Gastroesophageal sphincter (tissue), 4 donors: ENCODE measurements around the gene AGBL1. TPM values are rescaled to one million over a fixed set of nuclear protein-coding genes. Genes with fewer than 3 reads are reported as not detected.

Experiments
- ATAC-seq: fragments of 150-250 bp; one replicate; pipeline ENCODE4 v1.9.1; 2016; ENCODE audit warnings: mild to moderate bottlenecking, moderate library complexity
- H3K27ac ChIP-seq, 4 donors: fragments of 200-600 bp; sonication (generic) in 3 of 4; 1 replicate in 3 of 4; 2 replicates in 1 of 4; pipeline ENCODE4 v1.5.1; 2016 to 2019
- H3K27me3 ChIP-seq: fragments of 200-600 bp; sonication (generic); one replicate; pipeline ENCODE4 v1.5.1; 2019
- H3K36me3 ChIP-seq, 2 donors: fragments of 200-600 bp; sonication (generic); one replicate each; pipeline ENCODE4 v1.5.1; 2019; ENCODE audit warnings: control low read depth in 1 of 2
- H3K4me1 ChIP-seq, 3 donors: fragments of 200-600 bp; sonication (generic); 1 replicate in 2 of 3; 2 replicates in 1 of 3; pipeline ENCODE4 v1.5.1; 2016 to 2019; ENCODE audit warnings: control low read depth in 2 of 3
- H3K4me3 ChIP-seq, 2 donors: fragments of 200-600 bp; sonication (generic); one replicate each; pipeline ENCODE4 v1.5.1; 2019; ENCODE audit warnings: mild to moderate bottlenecking in 1 of 2, moderate library complexity in 1 of 2
- H3K9me3 ChIP-seq, 3 donors: fragments of 200-600 bp; sonication (generic); one replicate each; pipeline ENCODE4 v1.5.1; 2017 to 2019; ENCODE audit warnings: control low read depth in 2 of 3
- EP300 ChIP-seq: sonication (generic); formaldehyde crosslinking; IDR thresholded peaks from one replicate; pipeline ENCODE4 v1.6.1; 2017; ENCODE audit warnings: antibody characterized with exemption, mild to moderate bottlenecking
- POLR2A ChIP-seq, 2 donors: fragments of 450-650 bp; IDR thresholded peaks; one replicate each; pipeline ENCODE4 v1.6.1; 2017; ENCODE audit warnings: antibody characterized with exemption in 2 of 2, mild to moderate bottlenecking in 2 of 2, moderate library complexity in 1 of 2
- POLR2AphosphoS5 ChIP-seq: sonication (generic); formaldehyde crosslinking; IDR thresholded peaks from one replicate; pipeline ENCODE4 v1.6.1; 2017; ENCODE audit warnings: antibody characterized with exemption
- WGBS, 2 donors: methylation state at CpG; one replicate each; pipeline ENCODE4 v1.1.5; 2018; ENCODE audit warnings: low coverage in 1 of 2; 5-methylcytosine and 5-hydroxymethylcytosine counted together
- total RNA-seq, 4 donors: library from RNA; depleted of rRNA; stranded (reverse); fragments of >200 nt; gene quantifications; one replicate each; pipeline ENCODE4 v1.1.0, GENCODE V29; 2016
- TF ChIP-seq, protein P1 (sequence below), 4 experiments: fragments of 200-600 bp in 2 of 4; fragments of 450-650 bp in 2 of 4; sonication (generic) in 1 of 4; IDR thresholded peaks; one replicate each; pipeline ENCODE4 v1.5.1; 2017 to 2019; ENCODE audit warnings: antibody characterized with exemption in 4 of 4, mild to moderate bottlenecking in 2 of 4, moderate library complexity in 2 of 4

Gene AGBL1
- total RNA-seq, 4 donors from 2014 or later: 0.12 to 0.13 TPM; not detected in 2

- H3K36me3 ChIP-seq: no peaks in the 10 kb centered on the region
- TF ChIP-seq, protein P1, sequence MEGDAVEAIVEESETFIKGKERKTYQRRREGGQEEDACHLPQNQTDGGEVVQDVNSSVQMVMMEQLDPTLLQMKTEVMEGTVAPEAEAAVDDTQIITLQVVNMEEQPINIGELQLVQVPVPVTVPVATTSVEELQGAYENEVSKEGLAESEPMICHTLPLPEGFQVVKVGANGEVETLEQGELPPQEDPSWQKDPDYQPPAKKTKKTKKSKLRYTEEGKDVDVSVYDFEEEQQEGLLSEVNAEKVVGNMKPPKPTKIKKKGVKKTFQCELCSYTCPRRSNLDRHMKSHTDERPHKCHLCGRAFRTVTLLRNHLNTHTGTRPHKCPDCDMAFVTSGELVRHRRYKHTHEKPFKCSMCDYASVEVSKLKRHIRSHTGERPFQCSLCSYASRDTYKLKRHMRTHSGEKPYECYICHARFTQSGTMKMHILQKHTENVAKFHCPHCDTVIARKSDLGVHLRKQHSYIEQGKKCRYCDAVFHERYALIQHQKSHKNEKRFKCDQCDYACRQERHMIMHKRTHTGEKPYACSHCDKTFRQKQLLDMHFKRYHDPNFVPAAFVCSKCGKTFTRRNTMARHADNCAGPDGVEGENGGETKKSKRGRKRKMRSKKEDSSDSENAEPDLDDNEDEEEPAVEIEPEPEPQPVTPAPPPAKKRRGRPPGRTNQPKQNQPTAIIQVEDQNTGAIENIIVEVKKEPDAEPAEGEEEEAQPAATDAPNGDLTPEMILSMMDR (IDR thresholded peaks at IDR 0.05): no peak
- TF ChIP-seq EP300: no peak
- TF ChIP-seq POLR2A (IDR thresholded peaks at IDR 0.05): no peak
- no peak for TF ChIP-seq POLR2AphosphoS5
- no peak overlapping the region for H3K4me3 ChIP-seq
- no peak for ATAC-seq
- 78 to 82% methylated on average over 1 to 2 of the region's 2 CpGs for WGBS, 2 donors
- peaks cover 0 to 20% (median 4%) of the 10 kb centered on the region in 3 donors for H3K4me1 ChIP-seq
- H3K27ac ChIP-seq: no peak overlapping the region
- H3K27me3 ChIP-seq: no peaks in the 10 kb centered on the region
- no peaks in the 10 kb centered on the region for H3K9me3 ChIP-seq
Observed at GRCh38 chr15:86623236-86623635, 543.6 kb downstream of the AGBL1 start.

DNA sequence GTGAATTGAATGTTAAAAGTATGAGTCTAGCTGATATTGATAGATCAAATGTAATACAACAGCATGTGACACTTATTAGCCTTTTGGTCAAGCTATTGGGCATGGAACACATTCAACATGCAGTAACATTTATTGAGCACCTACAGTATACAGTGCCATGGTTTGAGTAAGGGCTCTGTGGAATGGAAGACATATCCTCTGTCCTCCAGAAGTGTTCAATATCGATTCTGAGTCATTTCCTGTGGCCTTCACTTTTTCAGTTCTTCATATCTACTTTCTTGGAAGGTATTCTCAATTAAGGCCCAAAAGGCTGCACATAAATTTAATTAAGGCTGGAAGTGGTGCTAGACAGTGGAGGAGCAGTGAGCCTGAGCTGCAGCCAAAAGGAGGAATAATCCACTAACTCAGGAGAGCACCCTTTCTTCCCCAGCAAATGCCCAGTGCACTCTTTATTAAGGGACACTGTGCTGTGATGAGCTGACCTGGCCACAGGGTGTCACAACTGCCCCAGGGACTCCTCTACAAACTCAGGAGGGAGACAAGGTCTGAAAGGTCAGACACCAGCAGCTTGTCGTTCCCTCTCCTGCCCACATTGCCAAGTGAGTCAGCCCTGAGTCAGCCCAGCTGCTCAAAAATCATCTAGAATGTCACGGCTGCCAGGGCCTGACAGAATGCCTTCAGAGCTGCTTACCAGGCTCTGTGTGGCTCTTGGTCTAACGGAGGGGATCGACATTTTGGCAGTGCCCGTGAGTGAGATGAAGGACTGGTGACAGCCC lies 544.8 kb downstream of the AGBL1 start:
- Histone ChIP-seq H3K27ac (no peak overlapping the region), H3K4me1 (peaks cover 0 to 20% (median 4%) of the 10 kb centered on the region in 3 donors), H3K4me3 (no peak overlapping the region), H3K27me3 (no peaks in the 10 kb centered on the region), H3K9me3 (no peaks in the 10 kb centered on the region), H3K36me3 (no peaks in the 10 kb centered on the region)
- peak; percentile 81 for ATAC-seq
- TF ChIP-seq POLR2A (IDR thresholded peaks at IDR 0.05) (no peak), EP300 (no peak), POLR2AphosphoS5 (peak; percentile 60)
- TF ChIP-seq, protein P1 (IDR thresholded peaks at IDR 0.05): peak in 2 of 4 experiments; percentile 53
- WGBS, 2 donors: 4 to 24% methylated on average over 2 to 6 of the region's 6 CpGs

GRCh38 chr15:86629409-86630356 lies 550.0 kb downstream of the AGBL1 start:
- H3K36me3 ChIP-seq: no peaks in the 10 kb centered on the region
- no peaks in the 10 kb centered on the region for H3K27me3 ChIP-seq
- ATAC-seq: no peak
- H3K4me1 ChIP-seq: peaks cover 0 to 4% (median 0%) of the 10 kb centered on the region in 3 donors
- H3K27ac ChIP-seq: no peak overlapping the region
- no peak for TF ChIP-seq EP300
- no peak for TF ChIP-seq POLR2AphosphoS5
- TF ChIP-seq, protein P1 (IDR thresholded peaks at IDR 0.05): no peak
- no peak for TF ChIP-seq POLR2A (IDR thresholded peaks at IDR 0.05)
- no peak overlapping the region for H3K4me3 ChIP-seq
- WGBS, 2 donors: 61 to 70% methylated on average over 6 to 7 of the region's 7 CpGs
- H3K9me3 ChIP-seq: no peaks in the 10 kb centered on the region

DNA sequence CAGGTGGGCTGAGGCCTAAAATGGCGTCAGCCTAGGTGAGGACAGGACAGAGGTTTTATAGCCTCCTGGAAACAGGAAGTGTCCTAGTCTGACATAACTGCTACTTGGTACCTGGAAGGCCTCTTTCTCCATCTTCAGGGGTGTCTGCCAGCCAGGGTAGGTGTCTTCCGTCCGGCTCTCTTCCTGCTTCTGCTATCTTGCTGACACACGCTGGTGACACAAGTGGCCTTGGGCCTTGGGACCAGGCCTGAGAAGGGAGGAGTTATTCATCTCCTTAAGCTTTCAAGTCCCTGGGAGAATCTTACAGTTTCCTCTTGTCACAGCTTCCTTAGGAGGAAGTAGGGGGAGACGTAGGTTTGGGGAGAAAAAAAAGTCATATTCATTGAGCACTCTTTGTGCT lies 551.3 kb downstream of the AGBL1 start:
- H3K36me3 ChIP-seq: no peaks in the 10 kb centered on the region
- no peaks in the 10 kb centered on the region for H3K4me1 ChIP-seq
- H3K27ac ChIP-seq: no peak overlapping the region
- no peaks in the 10 kb centered on the region for H3K27me3 ChIP-seq
- H3K4me3 ChIP-seq: no peak overlapping the region
- WGBS, 2 donors: 70 to 88% methylated on average over 4 to 5 of the region's 5 CpGs
- no peak for ATAC-seq
- H3K9me3 ChIP-seq: no peaks in the 10 kb centered on the region
- TF ChIP-seq EP300 (no peak), POLR2A (IDR thresholded peaks at IDR 0.05) (no peak), POLR2AphosphoS5 (no peak)
- TF ChIP-seq, protein P1 (IDR thresholded peaks at IDR 0.05): no peak
